Ishikawa (cell line): ENCODE results near the gene IMMP2L.

ENCODE experiments used
- CEBPB ChIP-seq: IDR thresholded peaks from 2 replicates; pipeline ENCODE4 v1.6.1; 2012
- CREB1 ChIP-seq: IDR thresholded peaks from 2 replicates; pipeline ENCODE4 v1.6.1; 2012; ENCODE audit warnings: low read depth
- EGR1 ChIP-seq: IDR thresholded peaks from 2 replicates; pipeline ENCODE4 v1.6.1; 2012
- EP300 ChIP-seq: IDR thresholded peaks from 2 replicates; pipeline ENCODE4 v1.6.1; 2012; ENCODE audit warnings: borderline replicate concordance
- FOXM1 ChIP-seq: IDR thresholded peaks from 2 replicates; pipeline ENCODE4 v1.6.1; 2012; ENCODE audit warnings: low read depth, borderline replicate concordance
- MAX ChIP-seq: IDR thresholded peaks from 2 replicates; pipeline ENCODE4 v1.6.1; 2012
- NFIC ChIP-seq: IDR thresholded peaks from 2 replicates; pipeline ENCODE4 v1.6.1; 2012
- RAD21 ChIP-seq: IDR thresholded peaks from 2 replicates; pipeline ENCODE4 v1.6.1; 2012; ENCODE audit warnings: low read depth
- REST ChIP-seq: IDR thresholded peaks from 2 replicates; pipeline ENCODE4 v1.6.1; 2012; ENCODE audit warnings: low read depth, mild to moderate bottlenecking
- TAF1 ChIP-seq: IDR thresholded peaks from 2 replicates; pipeline ENCODE4 v1.6.1; 2012; ENCODE audit warnings: low read depth, mild to moderate bottlenecking
- TCF12 ChIP-seq: IDR thresholded peaks from 2 replicates; pipeline ENCODE4 v1.6.1; 2012; ENCODE audit warnings: low read depth
- TEAD4 ChIP-seq: IDR thresholded peaks from 2 replicates; pipeline ENCODE4 v1.6.1; 2012
- USF1 ChIP-seq: IDR thresholded peaks from 2 replicates; pipeline ENCODE4 v1.6.1; 2012
- YY1 ChIP-seq: IDR thresholded peaks from 2 replicates; pipeline ENCODE4 v1.6.1; 2012; ENCODE audit warnings: low read depth
- ZBTB7A ChIP-seq: IDR thresholded peaks from 2 replicates; pipeline ENCODE4 v1.6.1; 2012; ENCODE audit warnings: low read depth

IMMP2L gene

GRCh38 chr7:111092406-111093236 lies 469.7 kb downstream of the IMMP2L start:
- TF ChIP-seq TAF1 (no peak), FOXM1 (no peak), TEAD4 (no peak), REST (no peak), CEBPB (no peak), RAD21 (no peak), EGR1 (no peak), ZBTB7A (no peak), TCF12 (no peak), NFIC (no peak), YY1 (no peak), USF1 (no peak)

GRCh38 chr7:111091593-111092358 lies 470.5 kb downstream of the IMMP2L start:
- TF ChIP-seq REST, result no peak
- no peak for TF ChIP-seq TEAD4
- no peak for TF ChIP-seq RAD21
- no peak for TF ChIP-seq NFIC
- TF ChIP-seq ZBTB7A, result no peak
- TF ChIP-seq FOXM1, result no peak
- TF ChIP-seq TAF1, result no peak
- no peak for TF ChIP-seq YY1
- TF ChIP-seq TCF12, result no peak
- no peak for TF ChIP-seq CREB1
- TF ChIP-seq CEBPB, result no peak
- no peak for TF ChIP-seq EP300
- no peak for TF ChIP-seq USF1
- TF ChIP-seq EGR1, result no peak
- TF ChIP-seq MAX, result no peak

GRCh38 chr7:111090846-111091245 lies 471.4 kb downstream of the IMMP2L start, which contains the start of gene LRRN3:
Gene LRRN3 (plus strand): TSS chr7:111091127. CDS start chr7:111122773, 31,646 bp downstream.
- TF ChIP-seq EGR1 (no peak), MAX (no peak), YY1 (no peak)

GRCh38 chr7:111089822-111090426 lies 472.4 kb downstream of the IMMP2L start:
- no peak for TF ChIP-seq USF1
- TF ChIP-seq RAD21, result peak; percentile 62

GRCh38 chr7:111088328-111088727 lies 474.0 kb downstream of the IMMP2L start:
- TF ChIP-seq CREB1 (no peak), REST (no peak)
